Measurements from ENCODE around the gene TNS4.

DNA sequence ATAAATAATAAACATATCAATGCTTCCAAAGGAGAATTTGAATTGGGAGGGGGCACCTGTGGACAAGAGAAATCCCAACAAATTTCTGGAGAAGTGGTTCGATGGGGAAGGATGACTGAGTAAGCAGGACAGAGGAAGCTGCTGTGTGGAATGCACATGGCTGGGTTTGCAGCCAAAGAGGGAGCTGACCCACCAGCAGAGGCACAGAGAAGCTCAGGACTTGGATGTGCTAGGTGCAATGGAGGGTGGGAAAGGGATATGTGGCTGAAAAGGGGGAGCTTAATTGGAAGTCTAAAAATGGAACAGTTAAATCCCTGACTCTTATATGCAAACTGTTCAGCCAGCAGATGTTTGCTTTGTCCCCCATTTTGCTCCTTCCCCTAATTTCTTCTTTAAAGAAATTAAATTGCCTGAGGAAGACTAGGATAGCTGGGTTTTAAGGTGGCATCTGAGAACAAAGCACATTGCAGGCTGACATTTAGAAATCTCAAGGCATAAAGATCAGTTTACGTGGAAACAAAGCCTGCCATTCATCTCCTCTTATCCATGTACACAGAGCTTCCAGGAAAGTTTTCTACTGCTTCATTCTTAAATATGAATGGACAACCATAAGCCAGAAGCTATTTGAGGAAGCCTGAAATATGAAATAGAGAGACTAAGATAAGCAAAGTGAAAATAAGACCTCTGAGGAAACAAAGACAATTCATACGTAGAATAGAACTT lies 23.0 kb upstream of the TNS4 start:
- TF ChIP-seq EZH2 (IDR thresholded peaks at IDR 0.05; ENCODE audit: insufficient read depth, poor library complexity, severe bottlenecking) (no peak), EZH2phosphoT487 (IDR thresholded peaks at IDR 0.05; ENCODE audit: insufficient read depth, low read depth) (no peak)

Measured in GM23248 (cell line).